ENCODE measurements around the gene AVPI1.
"Not testable (repeated sequence)": the region's sequence is repeated elsewhere in the genome, so short reads cannot be mapped to it uniquely, and the experiment has no call there.

AVPI1 gene

DNA sequence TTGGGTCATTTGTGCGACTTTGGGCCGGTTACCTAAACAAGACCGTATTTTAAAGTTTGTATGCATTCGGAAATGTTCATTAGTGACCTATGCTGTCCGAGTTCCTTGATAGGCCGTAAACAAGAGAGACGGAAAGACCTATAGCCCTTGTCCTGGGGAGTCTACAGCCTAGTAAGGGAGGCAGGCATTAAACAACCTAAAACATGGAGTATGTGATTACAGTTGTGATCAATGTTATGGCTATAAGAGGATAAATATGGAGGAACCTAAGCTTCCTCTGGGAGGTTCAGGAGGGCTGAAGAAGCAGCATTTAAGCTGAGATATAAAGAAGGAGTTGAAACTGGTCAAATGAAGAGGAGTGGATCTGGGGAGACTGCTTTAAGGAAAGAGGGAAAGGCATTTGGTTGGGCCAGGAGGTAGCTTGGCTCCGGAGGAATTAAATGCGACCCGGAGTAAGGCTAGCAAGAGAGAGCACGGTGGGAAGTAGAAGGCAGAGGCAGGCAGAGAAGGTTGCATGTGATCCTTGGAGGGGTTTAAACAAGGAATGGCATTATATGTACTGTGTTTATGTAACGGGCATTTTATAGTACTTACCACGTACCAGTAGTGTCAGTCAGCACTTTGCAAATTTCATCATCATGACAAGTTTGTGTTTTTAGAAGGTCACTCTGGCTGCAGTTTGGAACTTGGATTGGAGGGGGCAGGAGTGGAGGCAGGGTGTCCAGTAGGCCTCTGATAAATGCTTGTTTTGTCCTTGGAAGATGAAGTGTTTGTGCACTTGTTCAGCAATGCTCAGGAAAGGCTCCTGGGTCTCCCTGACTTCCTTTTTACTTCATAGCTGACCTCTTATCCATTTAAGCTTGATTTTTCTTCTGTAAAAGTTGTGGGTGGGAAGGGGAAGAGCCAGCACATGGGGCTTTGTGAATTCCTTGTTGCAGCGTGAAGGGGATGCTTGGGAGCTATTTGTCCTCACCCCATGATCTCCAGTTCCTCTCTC lies 1.0 kb upstream of the AVPI1 start:
- FAIRE-seq = no peak
- no peak for DNase-seq (ENCODE audit: insufficient read length)
- TF ChIP-seq POLR2A (IDR thresholded peaks at IDR 0.05; ENCODE audit: low read depth, low read length) (no peak), TAF1 (IDR thresholded peaks at IDR 0.05; ENCODE audit: borderline replicate concordance, low read depth, low read length) (no peak), POLR2AphosphoS5 (IDR thresholded peaks at IDR 0.05; ENCODE audit: low read depth, low read length) (no peak)

DNA sequence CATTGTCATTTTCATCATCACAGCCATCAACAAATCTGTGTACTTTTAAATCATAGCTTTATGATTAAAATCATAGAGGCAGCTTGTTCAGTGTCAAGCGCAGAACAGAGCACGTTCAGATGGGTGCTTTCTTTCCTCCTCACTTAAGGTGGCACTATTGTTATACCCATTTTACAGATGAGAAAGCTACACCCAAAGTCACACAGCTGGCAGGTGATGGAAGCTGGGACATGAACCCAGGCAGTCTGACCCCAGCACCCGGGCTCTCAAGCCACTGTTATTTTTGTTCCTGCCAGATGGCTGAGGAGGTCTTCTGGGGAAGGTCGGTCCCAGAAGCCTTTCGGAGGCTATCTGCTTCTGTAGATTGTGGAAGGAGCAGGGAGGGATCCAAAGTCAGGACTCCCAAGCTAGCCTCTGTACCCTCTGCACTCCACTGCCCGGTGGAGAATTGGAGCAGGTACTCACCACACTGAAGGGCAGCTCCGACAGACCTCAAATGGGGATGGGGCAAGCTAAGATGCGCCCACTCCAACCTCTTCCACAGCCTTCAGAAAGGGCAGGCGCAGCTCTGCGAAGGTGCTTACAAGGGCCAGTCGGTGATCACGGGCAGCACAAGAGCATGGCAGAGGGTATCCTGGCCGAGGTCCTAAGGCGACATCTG lies 610 bp downstream of the AVPI1 start:
- FAIRE-seq (peak; percentile 76), DNase-seq (ENCODE audit: insufficient read length) (no peak)

DNA sequence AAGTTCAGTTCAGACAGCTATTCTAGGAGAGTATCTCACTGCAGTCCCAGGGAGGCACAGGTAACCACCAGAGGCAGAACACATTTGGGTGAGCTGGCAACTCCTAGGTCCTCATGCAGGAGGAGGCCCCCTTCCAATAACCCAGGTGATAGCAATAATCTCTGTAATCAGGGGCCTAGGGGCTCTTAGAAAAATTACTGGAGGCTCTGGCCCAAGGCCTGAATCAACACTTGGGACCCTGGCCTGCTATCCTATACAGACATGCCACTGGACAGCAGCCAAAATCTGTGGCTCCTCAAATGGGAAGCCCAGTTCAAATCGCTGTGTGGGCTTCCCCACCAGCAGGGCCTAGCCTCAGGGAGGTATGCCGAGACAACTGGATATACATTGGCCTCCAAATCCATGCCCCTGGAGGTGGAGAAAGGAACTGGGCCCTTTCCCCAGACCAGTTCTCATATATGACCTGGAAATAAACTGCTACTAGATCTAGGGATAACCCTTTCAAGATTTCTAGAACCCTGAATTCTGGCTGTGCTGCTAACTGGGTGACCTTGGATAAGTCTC lies 1.6 kb downstream of the AVPI1 start:
- TF ChIP-seq POLR2A (IDR thresholded peaks at IDR 0.05; ENCODE audit: low read depth, low read length) (no peak), POLR2AphosphoS5 (IDR thresholded peaks at IDR 0.05; ENCODE audit: low read depth, low read length) (no peak), TAF1 (IDR thresholded peaks at IDR 0.05; ENCODE audit: borderline replicate concordance, low read depth, low read length) (no peak)
- DNase-seq (ENCODE audit: insufficient read length) (no peak), FAIRE-seq (no peak)

More for the DNA sequence above, 610 bp downstream of the AVPI1 start:
- TF ChIP-seq POLR2AphosphoS5 (IDR thresholded peaks at IDR 0.05; ENCODE audit: low read depth, low read length) (no peak), TAF1 (IDR thresholded peaks at IDR 0.05; ENCODE audit: borderline replicate concordance, low read depth, low read length) (no peak), POLR2A (IDR thresholded peaks at IDR 0.05; ENCODE audit: low read depth, low read length) (no peak)

DNA sequence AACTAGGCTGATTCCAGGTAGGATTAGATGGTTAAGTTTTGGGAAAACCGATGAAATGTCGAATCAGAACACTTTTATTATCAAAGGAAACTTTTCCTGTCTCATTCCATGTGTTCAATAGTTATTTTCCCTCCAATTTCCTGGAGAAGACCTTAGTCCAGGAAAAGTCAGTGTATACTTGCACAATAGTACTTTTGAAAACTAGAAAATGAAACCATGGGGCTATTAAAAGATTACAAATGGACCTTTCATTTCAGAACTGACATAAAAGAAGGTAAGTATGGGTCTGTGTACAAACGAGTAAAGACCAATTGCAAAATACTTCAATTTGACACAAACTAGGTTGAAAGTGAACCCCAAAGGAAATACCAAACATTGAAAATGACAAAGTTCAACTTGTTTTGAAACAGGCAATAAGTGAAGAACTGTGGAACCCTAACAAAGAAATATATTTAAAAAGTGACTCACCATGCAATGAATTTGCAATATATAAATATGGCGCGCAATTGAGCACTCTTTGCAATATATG lies 2.1 kb downstream of the AVPI1 start:
- TF ChIP-seq POLR2AphosphoS5 (IDR thresholded peaks at IDR 0.05; ENCODE audit: low read depth, low read length) = no peak
- no peak for TF ChIP-seq POLR2A (IDR thresholded peaks at IDR 0.05; ENCODE audit: low read depth, low read length)
- TF ChIP-seq TAF1 (IDR thresholded peaks at IDR 0.05; ENCODE audit: borderline replicate concordance, low read depth, low read length) = no peak
- no peak for DNase-seq (ENCODE audit: insufficient read length)
- no peak for FAIRE-seq

DNA sequence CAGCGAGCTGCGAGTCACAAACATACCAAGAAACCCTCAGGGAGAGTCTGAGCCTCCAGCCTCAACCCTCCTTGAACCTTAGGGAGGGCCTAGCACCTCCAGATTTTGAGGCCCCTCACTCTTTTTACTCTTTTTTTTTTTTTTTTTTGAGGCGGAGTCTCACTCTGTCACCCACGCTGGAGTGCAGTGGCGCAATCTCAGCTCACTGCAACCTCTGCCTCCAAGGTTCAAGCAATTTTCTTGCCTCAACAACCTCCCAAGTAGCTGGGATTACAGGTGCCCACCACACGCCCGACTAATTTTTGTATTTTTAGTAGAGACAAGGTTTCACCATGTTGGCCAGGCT lies 2.7 kb downstream of the AVPI1 start:
- not testable (repeated sequence) for FAIRE-seq; DNase-seq (ENCODE audit: insufficient read length)

DNA sequence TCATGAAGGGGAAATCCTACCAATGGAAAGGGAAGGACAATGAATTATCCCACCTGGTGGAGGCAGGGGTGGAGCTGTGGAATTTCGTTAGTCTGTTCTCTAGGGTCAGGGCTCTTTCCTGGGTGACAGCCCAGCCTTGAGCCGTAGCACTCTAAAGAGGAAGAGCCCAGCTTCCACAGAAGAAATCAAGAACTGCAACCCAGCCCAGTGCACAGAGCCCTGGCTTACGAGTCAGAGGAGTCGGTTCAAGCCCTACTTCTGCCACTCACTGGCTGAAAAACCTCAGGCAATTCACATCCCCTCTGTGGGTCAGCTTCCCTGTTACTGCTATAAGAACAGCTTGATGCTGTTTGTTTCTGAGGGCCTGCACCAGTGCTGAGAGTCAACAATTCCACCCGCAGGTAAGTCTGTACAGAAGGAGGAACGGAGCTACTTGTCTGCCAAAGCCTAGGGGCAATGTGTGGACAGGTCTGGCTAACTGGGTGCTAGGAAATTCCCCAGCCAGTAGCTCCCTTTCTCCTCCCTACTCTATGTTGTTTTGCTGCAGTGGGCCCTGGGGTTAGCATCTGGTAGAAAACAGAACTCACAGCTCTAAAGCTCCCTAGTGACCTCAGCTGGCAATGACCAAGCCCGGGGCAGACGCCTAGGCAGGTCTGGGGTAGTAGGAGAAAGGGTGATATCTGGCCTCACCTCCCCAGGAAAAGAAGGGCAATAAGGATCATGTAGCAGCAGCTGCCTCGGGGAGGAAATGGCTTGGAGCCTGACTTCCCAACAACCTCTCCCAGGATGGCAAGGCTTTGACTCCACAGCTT lies 3.3 kb downstream of the AVPI1 start:
- TF ChIP-seq TAF1 (IDR thresholded peaks at IDR 0.05; ENCODE audit: borderline replicate concordance, low read depth, low read length) = no peak
- no peak for TF ChIP-seq POLR2A (IDR thresholded peaks at IDR 0.05; ENCODE audit: low read depth, low read length)
- TF ChIP-seq POLR2AphosphoS5 (IDR thresholded peaks at IDR 0.05; ENCODE audit: low read depth, low read length) = no peak
- FAIRE-seq (no peak), DNase-seq (ENCODE audit: insufficient read length) (no peak)

DNA sequence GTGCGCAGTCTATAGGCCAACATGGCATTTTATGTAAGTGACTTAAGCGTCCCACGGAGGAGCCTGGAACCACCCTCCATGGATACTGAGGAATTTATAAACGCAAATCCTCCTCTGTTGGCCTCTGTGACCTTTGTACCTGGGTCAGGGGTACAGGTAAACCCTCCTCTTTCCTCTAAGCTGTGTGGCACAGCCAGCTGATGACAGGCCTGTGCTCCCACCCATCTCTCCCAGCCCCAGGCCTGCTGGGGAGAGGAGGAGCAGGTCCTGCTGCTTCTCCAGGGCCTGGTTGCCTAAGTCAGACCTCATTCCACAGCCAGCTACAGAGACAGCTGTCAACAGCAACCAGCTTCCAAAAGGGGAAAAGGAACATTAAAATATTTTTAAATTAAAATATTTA lies 5.0 kb downstream of the AVPI1 start:
- no peak for TF ChIP-seq POLR2AphosphoS5 (IDR thresholded peaks at IDR 0.05; ENCODE audit: low read depth, low read length)
- no peak for TF ChIP-seq TAF1 (IDR thresholded peaks at IDR 0.05; ENCODE audit: borderline replicate concordance, low read depth, low read length)
- no peak for TF ChIP-seq POLR2A (IDR thresholded peaks at IDR 0.05; ENCODE audit: low read depth, low read length)
- FAIRE-seq = no peak
- no peak for DNase-seq (ENCODE audit: insufficient read length)

DNA sequence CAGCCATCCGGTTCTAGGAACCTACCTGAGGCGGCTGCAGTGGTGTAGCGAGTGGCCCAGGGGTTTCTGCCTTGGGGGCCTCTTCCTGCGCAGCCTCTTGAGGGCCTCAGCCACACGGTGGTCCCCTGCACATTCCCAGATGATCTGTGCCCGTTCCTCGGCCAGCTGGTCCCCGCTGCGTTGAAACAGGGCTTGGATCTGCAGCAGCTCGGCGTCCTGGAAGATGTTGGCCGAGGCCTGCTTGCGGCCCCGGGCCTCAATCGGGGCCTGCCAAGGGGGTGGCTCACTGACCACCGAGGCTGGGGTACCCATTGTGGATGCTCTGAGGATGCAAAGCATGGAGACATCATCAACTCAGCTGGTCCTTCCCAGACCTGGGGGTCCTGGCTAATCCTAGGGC lies 7.4 kb downstream of the AVPI1 start:
- DNase-seq (ENCODE audit: insufficient read length) = no peak
- TF ChIP-seq POLR2A (IDR thresholded peaks at IDR 0.05; ENCODE audit: low read depth, low read length) = no peak
- TF ChIP-seq TAF1 (IDR thresholded peaks at IDR 0.05; ENCODE audit: borderline replicate concordance, low read depth, low read length) = no peak
- TF ChIP-seq POLR2AphosphoS5 (IDR thresholded peaks at IDR 0.05; ENCODE audit: low read depth, low read length) = no peak
- no peak for FAIRE-seq

DNA sequence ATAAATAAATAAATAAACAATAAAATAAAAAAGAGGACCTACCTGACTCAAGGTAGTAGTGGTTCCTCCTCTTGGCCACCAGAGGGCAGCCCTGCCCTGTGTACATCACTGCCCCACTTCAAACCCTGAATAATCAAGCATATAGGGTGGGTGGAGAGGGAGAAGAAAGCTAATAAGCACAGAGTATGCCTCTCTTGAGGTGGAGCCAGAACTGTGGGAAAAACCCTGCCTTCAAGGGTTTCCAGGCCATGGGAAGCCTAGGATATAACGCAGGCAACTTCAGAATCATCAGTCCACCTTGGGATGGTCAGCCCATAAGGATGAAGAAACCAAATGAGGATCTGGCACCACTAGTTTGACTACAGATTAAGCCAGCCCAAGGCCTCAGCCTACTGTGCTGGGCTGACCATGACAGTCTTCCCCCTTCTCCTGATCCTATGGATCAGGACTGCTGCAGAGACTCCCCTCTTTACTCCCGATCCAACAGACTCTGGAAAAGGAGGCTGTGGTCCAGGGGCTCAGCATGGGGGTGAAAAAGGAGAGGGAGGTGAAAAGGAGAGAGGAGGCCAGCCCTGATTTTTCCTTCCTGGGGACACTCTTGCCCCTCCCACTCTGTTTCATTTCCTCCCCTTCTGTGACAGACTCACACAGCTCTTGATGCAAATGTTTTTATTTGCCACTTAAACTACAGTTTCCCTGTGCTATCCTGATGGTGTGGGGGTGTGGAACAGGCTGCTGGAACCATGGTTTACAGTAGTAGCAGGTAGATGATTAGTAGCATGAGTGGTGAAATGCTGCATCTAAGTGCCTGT lies 10.1 kb downstream of the AVPI1 start:
- TF ChIP-seq POLR2A (IDR thresholded peaks at IDR 0.05; ENCODE audit: low read depth, low read length) = peak; percentile 24
- no peak for TF ChIP-seq TAF1 (IDR thresholded peaks at IDR 0.05; ENCODE audit: borderline replicate concordance, low read depth, low read length)
- peak; percentile 75 for TF ChIP-seq POLR2AphosphoS5 (IDR thresholded peaks at IDR 0.05; ENCODE audit: low read depth, low read length)
- DNase-seq (ENCODE audit: insufficient read length) (peak; percentile 54), FAIRE-seq (peak; percentile 78)

DNA sequence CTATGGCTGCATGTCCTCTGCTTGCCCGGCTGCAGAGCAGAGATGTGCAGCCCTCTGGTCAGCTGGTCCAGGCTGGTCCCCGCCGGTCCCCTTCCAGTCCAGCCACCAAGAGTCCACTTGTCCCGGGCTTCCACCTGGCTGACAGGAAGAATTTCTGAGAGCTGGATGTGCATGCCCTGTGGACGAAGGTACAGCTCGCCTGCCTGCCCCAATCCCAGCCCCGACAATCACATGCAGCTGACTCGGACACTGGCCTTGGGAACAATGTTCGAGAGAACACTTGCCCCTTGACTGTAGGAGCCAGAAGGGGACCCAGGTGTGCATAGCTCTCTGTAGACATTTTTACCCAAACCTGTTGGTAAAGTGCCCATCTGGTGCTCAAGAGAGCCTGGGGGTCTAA lies 11.8 kb downstream of the AVPI1 start:
- FAIRE-seq (no peak), DNase-seq (ENCODE audit: insufficient read length) (no peak)
- TF ChIP-seq POLR2A (IDR thresholded peaks at IDR 0.05; ENCODE audit: low read depth, low read length) = no peak
- no peak for TF ChIP-seq POLR2AphosphoS5 (IDR thresholded peaks at IDR 0.05; ENCODE audit: low read depth, low read length)
- no peak for TF ChIP-seq TAF1 (IDR thresholded peaks at IDR 0.05; ENCODE audit: borderline replicate concordance, low read depth, low read length)

All from GM12892 (cell line).